ENCODE data around the gene SUPT20HL2.
"Not testable (repeated sequence)": the region's sequence is repeated elsewhere in the genome, so short reads cannot be mapped to it uniquely, and the experiment has no call there.

The SUPT20HL2 gene

DNA sequence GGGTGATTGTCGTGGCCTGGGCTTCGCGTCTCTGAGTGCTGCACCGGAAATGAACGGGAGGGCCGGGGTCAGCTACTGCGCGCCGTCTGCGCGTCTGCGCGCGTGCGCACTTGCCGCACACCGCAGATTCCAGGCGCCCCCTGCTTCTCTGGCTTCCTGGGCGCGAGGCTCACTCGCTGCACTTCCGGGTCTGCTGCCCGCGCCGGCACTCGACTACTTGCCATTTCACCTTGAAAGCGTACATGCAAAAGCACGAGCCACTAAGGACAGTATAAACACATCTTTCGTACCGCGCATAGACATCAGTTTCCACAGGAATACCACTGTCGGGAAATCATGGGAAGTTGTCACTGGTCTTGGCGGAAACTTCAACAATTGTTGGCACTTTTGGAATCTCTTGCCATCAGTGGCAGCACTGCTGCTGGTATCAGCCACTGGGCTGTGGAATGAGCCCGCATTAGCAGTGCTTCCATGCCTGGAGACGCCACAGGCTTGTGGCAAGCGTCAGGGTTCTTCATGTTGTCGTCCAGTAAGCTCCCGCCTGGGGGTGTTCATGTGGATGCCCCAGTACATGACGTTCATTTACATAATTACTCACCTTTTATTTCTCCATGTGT is at the start of gene SUPT20HL2:
SUPT20HL2 (minus strand) TSS at position 51 of the 617 bp plus-strand sequence. CDS start 754 bp downstream, outside the sequence.
- DNase-seq (ENCODE audit: low read depth): no peak
- no peak within 1 kb of the TSS for H3K4me3 ChIP-seq (ENCODE audit: low read depth, low read length)
- TF ChIP-seq, protein P1, sequence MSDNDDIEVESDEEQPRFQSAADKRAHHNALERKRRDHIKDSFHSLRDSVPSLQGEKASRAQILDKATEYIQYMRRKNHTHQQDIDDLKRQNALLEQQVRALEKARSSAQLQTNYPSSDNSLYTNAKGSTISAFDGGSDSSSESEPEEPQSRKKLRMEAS (IDR thresholded peaks at IDR 0.05; ENCODE audit: low read depth, low read length): no peak
- TF ChIP-seq MYC (IDR thresholded peaks at IDR 0.05; ENCODE audit: low read depth, low read length) (no peak), POLR2A (IDR thresholded peaks at IDR 0.05; ENCODE audit: extremely low read depth, insufficient read length) (no peak)
- TF ChIP-seq, protein P2, sequence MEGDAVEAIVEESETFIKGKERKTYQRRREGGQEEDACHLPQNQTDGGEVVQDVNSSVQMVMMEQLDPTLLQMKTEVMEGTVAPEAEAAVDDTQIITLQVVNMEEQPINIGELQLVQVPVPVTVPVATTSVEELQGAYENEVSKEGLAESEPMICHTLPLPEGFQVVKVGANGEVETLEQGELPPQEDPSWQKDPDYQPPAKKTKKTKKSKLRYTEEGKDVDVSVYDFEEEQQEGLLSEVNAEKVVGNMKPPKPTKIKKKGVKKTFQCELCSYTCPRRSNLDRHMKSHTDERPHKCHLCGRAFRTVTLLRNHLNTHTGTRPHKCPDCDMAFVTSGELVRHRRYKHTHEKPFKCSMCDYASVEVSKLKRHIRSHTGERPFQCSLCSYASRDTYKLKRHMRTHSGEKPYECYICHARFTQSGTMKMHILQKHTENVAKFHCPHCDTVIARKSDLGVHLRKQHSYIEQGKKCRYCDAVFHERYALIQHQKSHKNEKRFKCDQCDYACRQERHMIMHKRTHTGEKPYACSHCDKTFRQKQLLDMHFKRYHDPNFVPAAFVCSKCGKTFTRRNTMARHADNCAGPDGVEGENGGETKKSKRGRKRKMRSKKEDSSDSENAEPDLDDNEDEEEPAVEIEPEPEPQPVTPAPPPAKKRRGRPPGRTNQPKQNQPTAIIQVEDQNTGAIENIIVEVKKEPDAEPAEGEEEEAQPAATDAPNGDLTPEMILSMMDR (IDR thresholded peaks at IDR 0.05; ENCODE audit: low read depth, low read length): no peak

DNA sequence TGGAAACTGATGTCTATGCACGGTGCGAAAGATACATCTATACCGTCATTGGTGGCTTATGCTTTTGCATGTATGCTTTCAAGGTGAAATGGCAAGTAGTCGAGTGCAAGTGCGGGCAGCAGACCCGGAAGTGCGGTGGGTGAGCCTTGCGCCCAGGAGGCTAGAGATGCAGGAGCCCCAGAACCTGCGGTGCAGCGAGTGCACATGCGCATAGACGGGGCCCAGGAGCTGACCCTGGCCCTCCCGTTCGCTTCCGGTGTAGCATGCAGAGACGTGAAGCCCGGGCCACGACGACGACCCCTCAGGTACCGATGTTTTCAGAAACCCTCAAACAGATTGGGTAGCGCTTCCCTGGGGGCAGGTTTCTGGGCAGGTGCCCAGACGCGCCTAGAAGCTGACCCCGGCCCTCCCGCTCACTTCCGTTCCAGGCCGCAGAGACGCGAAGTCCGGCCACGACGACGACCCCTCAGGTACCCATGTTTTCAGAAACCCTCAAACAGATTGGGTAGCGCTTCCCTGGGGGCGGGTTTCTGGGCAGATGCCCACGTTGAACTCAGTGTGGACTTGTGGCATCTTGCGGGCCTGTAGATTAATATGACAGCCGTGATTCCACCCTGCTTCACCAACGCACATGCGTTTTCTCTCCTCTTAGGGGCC is 48.3 kb upstream of the SUPT20HL2 start:
- DNase-seq (ENCODE audit: low read depth): not testable (repeated sequence)

DNA sequence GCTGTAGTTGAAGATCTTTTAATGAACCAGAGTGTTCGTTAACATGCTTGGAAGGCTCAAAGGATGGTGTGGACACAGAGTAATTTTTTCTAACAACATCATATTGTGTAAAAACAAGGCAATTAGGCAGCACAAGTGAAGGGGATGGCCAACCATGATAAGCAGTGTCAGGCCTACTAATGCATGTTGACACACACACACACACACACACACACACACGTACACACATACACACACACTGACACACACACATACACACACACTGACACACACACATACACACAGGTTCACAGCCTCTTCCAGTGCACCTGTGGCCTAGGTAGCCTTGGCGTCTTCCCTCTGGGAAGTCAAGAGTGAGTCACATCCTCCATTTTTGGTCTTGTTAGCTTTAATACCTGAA is 46.4 kb upstream of the SUPT20HL2 start, which contains the start of gene SUPT20HL1:
SUPT20HL1 (plus strand) TSS at position 368 of the 400 bp plus-strand sequence. CDS start 2,122 bp downstream, outside the sequence.
- DNase-seq (ENCODE audit: low read depth): no peak
- H3K4me3 ChIP-seq (ENCODE audit: low read depth, low read length): no peak within 1 kb of the TSS
- TF ChIP-seq, protein P2 (IDR thresholded peaks at IDR 0.05; ENCODE audit: low read depth, low read length): no peak
- TF ChIP-seq POLR2A (IDR thresholded peaks at IDR 0.05; ENCODE audit: extremely low read depth, insufficient read length): no peak
- TF ChIP-seq, protein P1 (IDR thresholded peaks at IDR 0.05; ENCODE audit: low read depth, low read length): no peak
- no peak for TF ChIP-seq MYC (IDR thresholded peaks at IDR 0.05; ENCODE audit: low read depth, low read length)

More for the DNA sequence above, 48.3 kb upstream of the SUPT20HL2 start:
- not testable (repeated sequence) for H3K4me3 ChIP-seq (ENCODE audit: low read depth, low read length)

DNA sequence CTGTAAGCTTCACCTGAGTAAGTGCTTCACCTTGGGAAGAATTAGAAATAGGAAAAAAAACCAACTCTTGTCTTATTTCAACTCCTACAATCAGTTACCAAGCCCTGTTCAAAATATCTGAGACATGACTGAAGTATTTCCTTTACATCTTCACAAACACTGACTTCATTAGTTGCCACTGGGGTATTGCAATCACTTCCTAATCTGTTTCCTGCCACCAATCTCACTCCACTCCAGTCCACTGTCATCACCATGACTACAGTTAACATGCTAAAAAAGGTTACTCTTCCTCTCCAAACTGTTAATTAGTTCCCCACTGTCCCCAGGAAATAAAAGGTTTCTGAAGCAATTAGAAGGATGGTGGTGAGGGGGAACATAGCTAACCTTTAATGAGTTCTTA is 43.2 kb upstream of the SUPT20HL2 start:
- no peak for DNase-seq (ENCODE audit: low read depth)
- H3K4me3 ChIP-seq (ENCODE audit: low read depth, low read length): no peak overlapping the region
- TF ChIP-seq, protein P2 (IDR thresholded peaks at IDR 0.05; ENCODE audit: low read depth, low read length): no peak
- TF ChIP-seq POLR2A (IDR thresholded peaks at IDR 0.05; ENCODE audit: extremely low read depth, insufficient read length) (no peak), MYC (IDR thresholded peaks at IDR 0.05; ENCODE audit: low read depth, low read length) (no peak)
- TF ChIP-seq, protein P1 (IDR thresholded peaks at IDR 0.05; ENCODE audit: low read depth, low read length): no peak

DNA sequence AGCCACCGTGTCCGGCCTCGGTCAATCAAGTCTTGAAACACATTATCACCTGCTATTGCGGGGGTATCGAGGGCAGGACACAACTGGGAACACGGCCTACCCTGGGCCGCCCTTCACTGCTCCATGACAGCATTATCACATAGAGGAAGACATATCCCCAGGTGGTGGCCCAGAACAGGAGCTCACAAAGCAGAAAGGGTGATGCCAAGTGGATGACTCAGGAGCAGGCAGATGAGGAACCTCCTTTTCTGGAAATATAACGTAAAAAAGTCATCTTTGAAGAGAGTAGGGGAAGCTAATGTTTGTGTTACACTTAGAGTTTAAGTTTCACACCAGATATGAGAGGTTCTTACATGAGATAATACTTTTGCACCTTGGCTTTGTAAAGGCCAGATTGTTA is 41.2 kb upstream of the SUPT20HL2 start:
- no peak for DNase-seq (ENCODE audit: low read depth)
- no peak overlapping the region for H3K4me3 ChIP-seq (ENCODE audit: low read depth, low read length)
- TF ChIP-seq, protein P2 (IDR thresholded peaks at IDR 0.05; ENCODE audit: low read depth, low read length): no peak
- TF ChIP-seq, protein P1 (IDR thresholded peaks at IDR 0.05; ENCODE audit: low read depth, low read length): no peak
- no peak for TF ChIP-seq POLR2A (IDR thresholded peaks at IDR 0.05; ENCODE audit: extremely low read depth, insufficient read length)
- no peak for TF ChIP-seq MYC (IDR thresholded peaks at IDR 0.05; ENCODE audit: low read depth, low read length)

DNA sequence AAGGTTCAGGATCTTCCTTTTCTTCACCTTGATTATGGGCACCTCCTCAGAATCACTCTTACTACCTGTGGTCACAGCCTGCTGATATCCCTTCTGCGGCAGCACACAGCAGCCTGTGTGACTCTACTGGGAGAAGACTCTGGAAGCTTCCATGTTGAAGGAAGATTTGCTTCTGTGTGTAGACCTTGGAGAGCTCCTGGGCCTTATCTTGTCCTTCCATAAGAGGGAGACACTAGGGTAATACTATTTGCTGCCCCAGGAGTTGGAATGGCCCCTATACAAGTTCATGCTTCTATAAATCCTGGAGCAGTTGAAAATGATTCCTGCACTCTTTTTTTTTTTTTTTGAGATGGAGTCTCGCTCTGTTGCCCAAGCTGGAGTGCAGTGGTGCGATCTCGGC is 36.3 kb upstream of the SUPT20HL2 start:
- no peak overlapping the region for H3K4me3 ChIP-seq (ENCODE audit: low read depth, low read length)
- TF ChIP-seq POLR2A (IDR thresholded peaks at IDR 0.05; ENCODE audit: extremely low read depth, insufficient read length) (no peak), MYC (IDR thresholded peaks at IDR 0.05; ENCODE audit: low read depth, low read length) (no peak)
- TF ChIP-seq, protein P1 (IDR thresholded peaks at IDR 0.05; ENCODE audit: low read depth, low read length): no peak
- TF ChIP-seq, protein P2 (IDR thresholded peaks at IDR 0.05; ENCODE audit: low read depth, low read length): no peak
- no peak for DNase-seq (ENCODE audit: low read depth)
